ENCODE measurements around the gene ZC3H6. TPM values are rescaled to one million over a fixed set of nuclear protein-coding genes. Genes with fewer than 3 reads are reported as not detected.

The ZC3H6 gene, protein sequence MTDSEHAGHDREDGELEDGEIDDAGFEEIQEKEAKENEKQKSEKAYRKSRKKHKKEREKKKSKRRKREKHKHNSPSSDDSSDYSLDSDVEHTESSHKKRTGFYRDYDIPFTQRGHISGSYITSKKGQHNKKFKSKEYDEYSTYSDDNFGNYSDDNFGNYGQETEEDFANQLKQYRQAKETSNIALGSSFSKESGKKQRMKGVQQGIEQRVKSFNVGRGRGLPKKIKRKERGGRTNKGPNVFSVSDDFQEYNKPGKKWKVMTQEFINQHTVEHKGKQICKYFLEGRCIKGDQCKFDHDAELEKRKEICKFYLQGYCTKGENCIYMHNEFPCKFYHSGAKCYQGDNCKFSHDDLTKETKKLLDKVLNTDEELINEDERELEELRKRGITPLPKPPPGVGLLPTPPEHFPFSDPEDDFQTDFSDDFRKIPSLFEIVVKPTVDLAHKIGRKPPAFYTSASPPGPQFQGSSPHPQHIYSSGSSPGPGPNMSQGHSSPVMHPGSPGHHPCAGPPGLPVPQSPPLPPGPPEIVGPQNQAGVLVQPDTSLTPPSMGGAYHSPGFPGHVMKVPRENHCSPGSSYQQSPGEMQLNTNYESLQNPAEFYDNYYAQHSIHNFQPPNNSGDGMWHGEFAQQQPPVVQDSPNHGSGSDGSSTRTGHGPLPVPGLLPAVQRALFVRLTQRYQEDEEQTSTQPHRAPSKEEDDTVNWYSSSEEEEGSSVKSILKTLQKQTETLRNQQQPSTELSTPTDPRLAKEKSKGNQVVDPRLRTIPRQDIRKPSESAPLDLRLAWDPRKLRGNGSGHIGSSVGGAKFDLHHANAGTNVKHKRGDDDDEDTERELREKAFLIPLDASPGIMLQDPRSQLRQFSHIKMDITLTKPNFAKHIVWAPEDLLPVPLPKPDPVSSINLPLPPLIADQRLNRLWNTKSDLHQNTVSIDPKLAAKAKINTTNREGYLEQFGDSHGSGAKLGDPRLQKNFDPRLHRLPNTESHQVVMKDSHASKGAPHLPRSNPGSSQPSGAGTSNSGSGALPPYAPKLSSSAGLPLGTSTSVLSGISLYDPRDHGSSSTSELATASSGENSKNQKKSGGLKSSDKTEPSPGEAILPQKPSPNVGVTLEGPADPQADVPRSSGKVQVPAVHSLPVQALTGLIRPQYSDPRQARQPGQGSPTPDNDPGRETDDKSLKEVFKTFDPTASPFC
- total RNA-seq (2022; extraction: Qiagen RNA extraction) = 0.24 to 0.80 TPM (median 0.62 TPM) in 5 replicates

DNA sequence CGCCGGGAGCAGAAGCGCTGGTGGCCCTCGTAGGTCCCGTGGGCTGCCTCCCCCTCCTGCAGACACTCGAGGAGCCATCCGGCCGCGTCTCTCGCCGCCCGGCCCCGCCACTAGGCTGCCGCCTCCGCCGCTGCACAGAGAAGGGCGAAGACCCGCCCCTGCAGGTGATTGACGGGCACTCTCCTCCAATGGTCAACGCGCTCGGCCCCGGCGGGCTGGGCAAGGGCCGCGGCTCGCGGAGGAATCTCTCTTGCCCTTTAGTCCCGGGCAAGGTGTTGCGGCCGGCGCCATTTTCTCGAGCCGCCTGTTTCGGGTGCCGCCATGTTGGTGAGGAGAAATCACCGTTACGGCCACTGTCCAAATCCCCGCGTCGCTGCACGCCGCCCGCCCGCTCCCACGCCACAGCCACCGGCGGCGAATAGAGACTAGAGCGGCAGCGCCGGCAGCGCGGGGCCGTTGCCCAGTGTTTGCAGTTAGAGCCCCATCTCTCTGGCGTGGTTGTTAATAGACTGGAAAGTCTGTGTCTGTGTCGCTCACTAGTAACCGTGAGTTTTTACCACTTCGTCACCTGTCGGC lies at the start of gene ZC3H6:
Gene ZC3H6, plus strand, starts transcription at position 287 of the 576 bp plus-strand sequence. CDS start 398 bp downstream, outside the sequence.

DNA sequence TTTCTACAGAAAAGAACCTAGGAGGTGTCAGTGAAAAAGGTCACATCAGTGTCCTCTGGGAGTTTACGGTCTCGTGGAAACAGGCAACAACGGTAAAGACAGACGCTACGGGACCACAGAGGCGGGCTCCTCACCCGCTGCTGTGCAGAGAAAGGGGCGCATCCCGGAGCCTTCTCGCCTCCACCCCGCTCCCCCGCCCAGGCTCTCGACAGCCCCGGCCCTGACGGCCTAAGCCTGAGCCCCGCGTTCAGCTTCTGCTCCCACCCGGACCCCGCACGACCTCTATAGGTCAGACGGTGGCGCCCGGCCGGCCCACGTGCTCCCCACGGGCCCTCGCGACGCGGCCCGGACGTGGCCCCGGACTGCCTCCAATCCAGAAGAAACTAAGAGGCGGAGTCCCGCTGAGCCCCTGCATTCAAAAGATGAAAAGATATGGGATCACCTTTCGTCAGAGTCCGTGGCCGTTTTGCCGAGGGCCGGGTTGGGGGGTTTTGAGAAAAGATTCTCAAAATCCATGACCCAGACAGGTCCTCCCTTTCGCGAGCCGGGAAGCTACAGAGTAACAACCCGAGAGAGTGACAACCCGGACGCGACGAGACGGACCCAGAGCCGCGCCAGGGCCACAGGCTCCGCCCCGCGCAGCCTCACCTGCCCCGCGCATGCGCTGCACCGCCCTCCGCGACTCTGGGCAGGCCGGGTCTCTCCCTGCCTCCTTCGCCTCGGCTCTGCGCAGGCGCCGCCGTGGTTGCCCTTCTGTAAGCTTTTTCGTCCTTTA lies 20.7 kb upstream of the ZC3H6 start, which contains the start of gene ZC3H8:
Gene ZC3H8, minus strand, starts transcription at position 577 of the 775 bp plus-strand sequence. Its CDS starts 61 bp downstream, at position 516.

Other genes with a start within 250 kb of the ZC3H6 start
- 14.4 to 18.7 TPM (median 16.7 TPM) in 5 replicates for gene TMEM87B, start 220.3 kb upstream of the ZC3H6 start, total RNA-seq (2022; extraction: Qiagen RNA extraction)
- 0.32 to 0.78 TPM (median 0.57 TPM) in 5 replicates for gene FBLN7, start 137.2 kb upstream of the ZC3H6 start, total RNA-seq (2022; extraction: Qiagen RNA extraction)
- 12.0 to 16.5 TPM (median 14.8 TPM) in 5 replicates for gene ZC3H8, start 20.6 kb upstream of the ZC3H6 start, total RNA-seq (2022; extraction: Qiagen RNA extraction)
- gene RGPD8, start 158.0 kb downstream of the ZC3H6 start, total RNA-seq (2022; extraction: Qiagen RNA extraction) = 2.4 to 4.5 TPM (median 3.6 TPM) in 5 replicates
- 35.5 to 42.4 TPM (median 37.9 TPM) in 5 replicates for gene TTL, start 206.6 kb downstream of the ZC3H6 start, total RNA-seq (2022; extraction: Qiagen RNA extraction)